GM10847 (cell line): ENCODE measurements around the gene NPAS3.

Experiments used
- POLR2A ChIP-seq: IDR thresholded peaks from 2 replicates; pipeline ENCODE4 v1.6.1; 2011; ENCODE audit not compliant: insufficient read length; ENCODE audit errors: extremely low read depth

The NPAS3 gene

GRCh38 chr14:33315217-33315616 is 376.5 kb downstream of the NPAS3 start:
- TF ChIP-seq POLR2A = no peak

GRCh38 chr14:33315721-33316120 is 377.0 kb downstream of the NPAS3 start:
- TF ChIP-seq POLR2A = no peak

GRCh38 chr14:33317675-33318074 is 379.0 kb downstream of the NPAS3 start:
- TF ChIP-seq POLR2A = no peak

- TF ChIP-seq POLR2A = no peak
These were observed 385.3 kb downstream of the NPAS3 start for GRCh38 chr14:33323979-33324378.

GRCh38 chr14:33331176-33331949 is 392.7 kb downstream of the NPAS3 start:
- TF ChIP-seq POLR2A = no peak

- no peak for TF ChIP-seq POLR2A
These were observed 393.8 kb downstream of the NPAS3 start for GRCh38 chr14:33332497-33332896.

GRCh38 chr14:33335366-33335765 is 396.7 kb downstream of the NPAS3 start:
- no peak for TF ChIP-seq POLR2A

- no peak for TF ChIP-seq POLR2A
These were observed 403.8 kb downstream of the NPAS3 start for GRCh38 chr14:33342299-33342974.

- TF ChIP-seq POLR2A = no peak
These were observed 404.3 kb downstream of the NPAS3 start for GRCh38 chr14:33343016-33343415.

GRCh38 chr14:33347796-33348195 is 409.1 kb downstream of the NPAS3 start:
- no peak for TF ChIP-seq POLR2A

GRCh38 chr14:33348510-33348909 is 409.8 kb downstream of the NPAS3 start:
- no peak for TF ChIP-seq POLR2A

GRCh38 chr14:33349871-33350270 is 411.2 kb downstream of the NPAS3 start:
- no peak for TF ChIP-seq POLR2A

GRCh38 chr14:33350366-33350990 is 411.8 kb downstream of the NPAS3 start:
- no peak for TF ChIP-seq POLR2A

GRCh38 chr14:33352821-33353220 is 414.1 kb downstream of the NPAS3 start:
- TF ChIP-seq POLR2A = no peak

- no peak for TF ChIP-seq POLR2A
These were observed 417.5 kb downstream of the NPAS3 start for GRCh38 chr14:33356181-33356580.
